Measurements from ENCODE around the gene DPP9. TPM values are rescaled to one million over a fixed set of nuclear protein-coding genes. Genes with fewer than 3 reads are reported as not detected.

Gene DPP9
- total and polyA plus RNA-seq, 2 of the 13 experiments (the other 11 are each of a cell fraction or from before 2014, with no cell fraction given) = 8.4 to 25.8 TPM

DNA sequence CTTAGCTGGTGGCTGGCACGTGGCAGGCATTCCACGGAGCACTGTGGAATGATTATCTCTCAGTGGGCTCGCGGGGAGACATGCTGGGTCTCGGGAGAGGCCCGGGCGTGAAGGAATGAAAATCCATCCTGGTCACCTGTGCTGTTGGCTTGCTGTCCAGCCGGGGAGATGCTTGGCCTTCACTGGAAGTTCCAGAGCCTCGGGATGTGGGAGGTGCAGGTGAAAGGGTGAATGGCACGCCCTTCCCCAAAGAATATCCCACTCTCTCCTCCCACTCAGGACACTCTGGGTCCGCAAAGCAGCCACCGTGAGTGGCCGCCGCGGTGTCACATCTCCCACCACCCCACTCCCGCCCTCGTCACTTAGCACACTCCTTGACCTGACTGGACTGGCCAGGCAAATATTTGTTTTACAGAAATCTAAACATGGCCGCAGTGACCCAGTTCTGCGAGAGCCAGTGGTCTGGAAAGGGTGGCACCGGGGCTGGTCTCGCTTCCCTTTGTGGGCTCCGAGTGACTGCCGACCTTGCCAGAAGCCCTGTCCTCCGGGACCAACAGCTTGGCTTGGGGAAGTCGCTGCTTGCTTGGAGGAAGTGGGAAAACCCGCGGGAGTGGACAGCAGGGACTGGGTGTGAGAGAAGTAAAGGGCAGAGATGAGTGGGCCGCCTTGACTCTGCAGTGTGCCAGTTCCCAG, 8.0 kb downstream of the DPP9 start (continued):
- TF ChIP-seq, protein P1, sequence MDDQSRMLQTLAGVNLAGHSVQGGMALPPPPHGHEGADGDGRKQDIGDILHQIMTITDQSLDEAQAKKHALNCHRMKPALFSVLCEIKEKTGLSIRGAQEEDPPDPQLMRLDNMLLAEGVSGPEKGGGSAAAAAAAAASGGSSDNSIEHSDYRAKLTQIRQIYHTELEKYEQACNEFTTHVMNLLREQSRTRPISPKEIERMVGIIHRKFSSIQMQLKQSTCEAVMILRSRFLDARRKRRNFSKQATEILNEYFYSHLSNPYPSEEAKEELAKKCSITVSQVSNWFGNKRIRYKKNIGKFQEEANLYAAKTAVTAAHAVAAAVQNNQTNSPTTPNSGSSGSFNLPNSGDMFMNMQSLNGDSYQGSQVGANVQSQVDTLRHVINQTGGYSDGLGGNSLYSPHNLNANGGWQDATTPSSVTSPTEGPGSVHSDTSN (CRISPR knock-in tag; IDR thresholded peaks at IDR 0.05; ENCODE audit: borderline replicate concordance) = no peak
- TF ChIP-seq YEATS2 (CRISPR knock-in tag; IDR thresholded peaks at IDR 0.05; ENCODE audit: borderline replicate concordance) (0 out of 2 replicates have a peak, but pooled peaks have one; percentile 43), FOSL2 (CRISPR knock-in tag; IDR thresholded peaks at IDR 0.05) (peak; percentile 70), ZFP82 (CRISPR knock-in tag; IDR thresholded peaks at IDR 0.05; ENCODE audit: borderline replicate concordance) (no peak), ZNF772 (CRISPR knock-in tag; IDR thresholded peaks at IDR 0.05) (peak; percentile 73), ZNF792 (CRISPR knock-in tag; IDR thresholded peaks at IDR 0.05) (peak; percentile 48; the same call in 1 of the 2 replicates), TMF1 (CRISPR knock-in tag; IDR thresholded peaks at IDR 0.05; ENCODE audit: low read depth) (no peak), ARNTL (CRISPR knock-in tag; IDR thresholded peaks at IDR 0.05) (0 out of 2 replicates have a peak, but pooled peaks have one; percentile 53), ZNF263 (CRISPR knock-in tag; IDR thresholded peaks at IDR 0.05) (no peak), POLR2AphosphoS2 (IDR thresholded peaks at IDR 0.05; ENCODE audit: low read depth, low read length) (no peak), GABPA (IDR thresholded peaks at IDR 0.05; ENCODE audit: low read depth, low read length) (no peak), GABPA (CRISPR knock-in tag; IDR thresholded peaks at IDR 0.05; ENCODE audit: low read depth) (0 out of 2 replicates have a peak, but pooled peaks have one; percentile 24)
- TF ChIP-seq, protein P2, sequence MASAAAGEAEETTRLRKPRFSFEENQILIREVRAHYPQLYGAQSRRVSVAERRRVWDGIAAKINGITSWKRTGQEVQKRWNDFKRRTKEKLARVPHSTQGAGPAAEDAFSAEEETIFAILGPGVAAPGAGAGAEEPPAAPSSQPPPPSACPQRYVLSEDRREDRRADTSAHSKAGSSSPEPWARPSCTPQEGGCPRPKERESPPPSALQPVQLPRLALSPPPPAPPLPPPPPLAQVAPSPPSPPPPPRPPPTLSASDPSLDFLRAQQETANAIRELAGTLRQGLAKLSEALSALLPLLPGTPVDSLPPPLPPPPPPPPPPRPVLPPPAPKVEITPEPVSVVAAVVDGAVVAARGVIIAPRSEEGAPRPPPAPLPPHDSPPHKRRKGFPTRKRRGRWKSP (CRISPR knock-in tag; IDR thresholded peaks at IDR 0.05) = 0 out of 2 replicates have a peak, but pooled peaks have one; percentile 51
- TF ChIP-seq, protein P3, sequence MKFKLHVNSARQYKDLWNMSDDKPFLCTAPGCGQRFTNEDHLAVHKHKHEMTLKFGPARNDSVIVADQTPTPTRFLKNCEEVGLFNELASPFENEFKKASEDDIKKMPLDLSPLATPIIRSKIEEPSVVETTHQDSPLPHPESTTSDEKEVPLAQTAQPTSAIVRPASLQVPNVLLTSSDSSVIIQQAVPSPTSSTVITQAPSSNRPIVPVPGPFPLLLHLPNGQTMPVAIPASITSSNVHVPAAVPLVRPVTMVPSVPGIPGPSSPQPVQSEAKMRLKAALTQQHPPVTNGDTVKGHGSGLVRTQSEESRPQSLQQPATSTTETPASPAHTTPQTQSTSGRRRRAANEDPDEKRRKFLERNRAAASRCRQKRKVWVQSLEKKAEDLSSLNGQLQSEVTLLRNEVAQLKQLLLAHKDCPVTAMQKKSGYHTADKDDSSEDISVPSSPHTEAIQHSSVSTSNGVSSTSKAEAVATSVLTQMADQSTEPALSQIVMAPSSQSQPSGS (CRISPR knock-in tag; IDR thresholded peaks at IDR 0.05) = 0 out of 2 replicates have a peak, but pooled peaks have one; percentile 52
- TF ChIP-seq, protein P4, sequence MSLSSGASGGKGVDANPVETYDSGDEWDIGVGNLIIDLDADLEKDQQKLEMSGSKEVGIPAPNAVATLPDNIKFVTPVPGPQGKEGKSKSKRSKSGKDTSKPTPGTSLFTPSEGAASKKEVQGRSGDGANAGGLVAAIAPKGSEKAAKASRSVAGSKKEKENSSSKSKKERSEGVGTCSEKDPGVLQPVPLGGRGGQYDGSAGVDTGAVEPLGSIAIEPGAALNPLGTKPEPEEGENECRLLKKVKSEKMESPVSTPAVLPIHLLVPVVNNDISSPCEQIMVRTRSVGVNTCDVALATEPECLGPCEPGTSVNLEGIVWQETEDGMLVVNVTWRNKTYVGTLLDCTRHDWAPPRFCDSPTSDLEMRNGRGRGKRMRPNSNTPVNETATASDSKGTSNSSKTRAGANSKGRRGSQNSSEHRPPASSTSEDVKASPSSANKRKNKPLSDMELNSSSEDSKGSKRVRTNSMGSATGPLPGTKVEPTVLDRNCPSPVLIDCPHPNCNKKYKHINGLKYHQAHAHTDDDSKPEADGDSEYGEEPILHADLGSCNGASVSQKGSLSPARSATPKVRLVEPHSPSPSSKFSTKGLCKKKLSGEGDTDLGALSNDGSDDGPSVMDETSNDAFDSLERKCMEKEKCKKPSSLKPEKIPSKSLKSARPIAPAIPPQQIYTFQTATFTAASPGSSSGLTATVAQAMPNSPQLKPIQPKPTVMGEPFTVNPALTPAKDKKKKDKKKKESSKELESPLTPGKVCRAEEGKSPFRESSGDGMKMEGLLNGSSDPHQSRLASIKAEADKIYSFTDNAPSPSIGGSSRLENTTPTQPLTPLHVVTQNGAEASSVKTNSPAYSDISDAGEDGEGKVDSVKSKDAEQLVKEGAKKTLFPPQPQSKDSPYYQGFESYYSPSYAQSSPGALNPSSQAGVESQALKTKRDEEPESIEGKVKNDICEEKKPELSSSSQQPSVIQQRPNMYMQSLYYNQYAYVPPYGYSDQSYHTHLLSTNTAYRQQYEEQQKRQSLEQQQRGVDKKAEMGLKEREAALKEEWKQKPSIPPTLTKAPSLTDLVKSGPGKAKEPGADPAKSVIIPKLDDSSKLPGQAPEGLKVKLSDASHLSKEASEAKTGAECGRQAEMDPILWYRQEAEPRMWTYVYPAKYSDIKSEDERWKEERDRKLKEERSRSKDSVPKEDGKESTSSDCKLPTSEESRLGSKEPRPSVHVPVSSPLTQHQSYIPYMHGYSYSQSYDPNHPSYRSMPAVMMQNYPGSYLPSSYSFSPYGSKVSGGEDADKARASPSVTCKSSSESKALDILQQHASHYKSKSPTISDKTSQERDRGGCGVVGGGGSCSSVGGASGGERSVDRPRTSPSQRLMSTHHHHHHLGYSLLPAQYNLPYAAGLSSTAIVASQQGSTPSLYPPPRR (CRISPR knock-in tag; IDR thresholded peaks at IDR 0.05; ENCODE audit: borderline replicate concordance) = peak; percentile 73; the same call in 1 of the 2 replicates
- TF ChIP-seq, protein P5, sequence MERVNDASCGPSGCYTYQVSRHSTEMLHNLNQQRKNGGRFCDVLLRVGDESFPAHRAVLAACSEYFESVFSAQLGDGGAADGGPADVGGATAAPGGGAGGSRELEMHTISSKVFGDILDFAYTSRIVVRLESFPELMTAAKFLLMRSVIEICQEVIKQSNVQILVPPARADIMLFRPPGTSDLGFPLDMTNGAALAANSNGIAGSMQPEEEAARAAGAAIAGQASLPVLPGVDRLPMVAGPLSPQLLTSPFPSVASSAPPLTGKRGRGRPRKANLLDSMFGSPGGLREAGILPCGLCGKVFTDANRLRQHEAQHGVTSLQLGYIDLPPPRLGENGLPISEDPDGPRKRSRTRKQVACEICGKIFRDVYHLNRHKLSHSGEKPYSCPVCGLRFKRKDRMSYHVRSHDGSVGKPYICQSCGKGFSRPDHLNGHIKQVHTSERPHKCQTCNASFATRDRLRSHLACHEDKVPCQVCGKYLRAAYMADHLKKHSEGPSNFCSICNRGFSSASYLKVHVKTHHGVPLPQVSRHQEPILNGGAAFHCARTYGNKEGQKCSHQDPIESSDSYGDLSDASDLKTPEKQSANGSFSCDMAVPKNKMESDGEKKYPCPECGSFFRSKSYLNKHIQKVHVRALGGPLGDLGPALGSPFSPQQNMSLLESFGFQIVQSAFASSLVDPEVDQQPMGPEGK (CRISPR knock-in tag; IDR thresholded peaks at IDR 0.05) = peak; percentile 61; the same call in 1 of the 2 replicates
